HepG2 (cell line): Measurements from ENCODE around the gene ZNF318. TPM values are rescaled to one million over a fixed set of nuclear protein-coding genes. Genes with fewer than 3 reads are reported as not detected.

Experiments
- ADNP ChIP-seq: sonication (generic); formaldehyde crosslinking; IDR thresholded peaks from 2 replicates; pipeline ENCODE4 v1.4.0; 2020; ENCODE audit warnings: missing genetic modification reagents
- CHD4 ChIP-seq: fragments of 200-600 bp; sonication (generic); IDR thresholded peaks from 2 replicates; pipeline ENCODE4 v1.7.0; 2017; ENCODE audit warnings: mild to moderate bottlenecking, low read length, borderline replicate concordance
- FOXK1 ChIP-seq: sonication (generic); formaldehyde crosslinking; IDR thresholded peaks from 2 replicates; pipeline ENCODE4 v1.4.0; 2020; ENCODE audit warnings: low read depth, missing genetic modification reagents, borderline replicate concordance
- HOXA3 ChIP-seq: sonication (generic); formaldehyde crosslinking; IDR thresholded peaks from 2 replicates; pipeline ENCODE4 v1.5.0; 2020; ENCODE audit warnings: missing genetic modification reagents
- KAT8 ChIP-seq: IDR thresholded peaks from 2 replicates; pipeline ENCODE4 v1.6.1; 2016; ENCODE audit warnings: missing genetic modification reagents, missing compliant biosample characterization
- KLF11 ChIP-seq: IDR thresholded peaks from 2 replicates; pipeline ENCODE4 v1.6.1; 2016; ENCODE audit warnings: missing compliant biosample characterization
- MIXL1 ChIP-seq: IDR thresholded peaks from 2 replicates; pipeline ENCODE4 v1.6.1; 2016
- NCOR1 ChIP-seq: fragments of 200-600 bp; sonication (generic); IDR thresholded peaks from 2 replicates; pipeline ENCODE4 v1.7.0; 2017; ENCODE audit warnings: antibody characterized with exemption, low read length, borderline replicate concordance
- PLRG1 ChIP-seq: fragments of 450-650 bp; conservative IDR thresholded peaks from 2 replicates; pipeline ENCODE4 v1.6.1; 2016
- RARA ChIP-seq: IDR thresholded peaks from 2 replicates; pipeline ENCODE4 v1.6.1; 2016; ENCODE audit warnings: missing genetic modification reagents, missing compliant biosample characterization
- RFXANK ChIP-seq: IDR thresholded peaks from 2 replicates; pipeline ENCODE4 v1.6.1; 2016
- SP1 ChIP-seq, 2 experiments: fragments of 450-650 bp in 1 of 2; sonication (generic) in 1 of 2; formaldehyde crosslinking in 1 of 2; IDR thresholded peaks; 2 replicates each; pipeline versions ENCODE4 v1.4.0 to v1.6.1; 2016 to 2020; ENCODE audit warnings: missing genetic modification reagents in 1 of 2
- SP140L ChIP-seq: sonication (generic); formaldehyde crosslinking; IDR thresholded peaks from 2 replicates; pipeline ENCODE4 v1.4.0; 2020; ENCODE audit warnings: missing genetic modification reagents, borderline replicate concordance
- TARDBP ChIP-seq: sonication (generic); formaldehyde crosslinking; IDR thresholded peaks from 2 replicates; pipeline ENCODE4 v1.8.0; 2022; ENCODE audit warnings: mild to moderate bottlenecking, missing genetic modification reagents
- TEAD3 ChIP-seq: optimal IDR thresholded peaks from 2 replicates; pipeline ENCODE3; 2016; ENCODE audit warnings: borderline replicate concordance
- ZC3H13 ChIP-seq: sonication (generic); formaldehyde crosslinking; IDR thresholded peaks from 2 replicates; pipeline ENCODE4 v1.8.1; 2023; ENCODE audit warnings: mild to moderate bottlenecking, missing genetic modification reagents, moderate library complexity
- ZFAT ChIP-seq: sonication (generic); formaldehyde crosslinking; conservative IDR thresholded peaks from 2 replicates; pipeline ENCODE4 v1.8.1; 2023; ENCODE audit warnings: missing genetic modification reagents, inconsistent platforms
- ZMYM2 ChIP-seq: sonication (generic); formaldehyde crosslinking; IDR thresholded peaks from 2 replicates; pipeline ENCODE4 v1.8.0; 2022; ENCODE audit warnings: mild to moderate bottlenecking, missing genetic modification reagents
- ZNF264 ChIP-seq: sonication (generic); formaldehyde crosslinking; IDR thresholded peaks from 2 replicates; pipeline ENCODE4 v1.4.0; 2020; ENCODE audit warnings: missing genetic modification reagents
- ZNF441 ChIP-seq: sonication (generic); formaldehyde crosslinking; IDR thresholded peaks from 2 replicates; pipeline ENCODE4 v1.7.0; 2021; ENCODE audit warnings: missing genetic modification reagents, borderline replicate concordance
- ZNF556 ChIP-seq: sonication (generic); formaldehyde crosslinking; IDR thresholded peaks from 2 replicates; pipeline ENCODE4 v1.4.0; 2020; ENCODE audit warnings: mild to moderate bottlenecking, missing genetic modification reagents, borderline replicate concordance
- ZNF557 ChIP-seq: sonication (generic); formaldehyde crosslinking; IDR thresholded peaks from 2 replicates; pipeline ENCODE4 v1.4.0; 2020; ENCODE audit warnings: missing genetic modification reagents
- ZNF564 ChIP-seq: sonication (generic); formaldehyde crosslinking; IDR thresholded peaks from 2 replicates; pipeline ENCODE4 v1.8.1; 2023; ENCODE audit warnings: mild to moderate bottlenecking, missing genetic modification reagents
- ZNF678 ChIP-seq: sonication (generic); formaldehyde crosslinking; IDR thresholded peaks from 2 replicates; pipeline ENCODE4 v1.4.0; 2020; ENCODE audit warnings: mild to moderate bottlenecking, missing genetic modification reagents
- ZNF703 ChIP-seq: sonication (generic); formaldehyde crosslinking; IDR thresholded peaks from 2 replicates; pipeline ENCODE4 v1.5.1; 2020; ENCODE audit warnings: missing genetic modification reagents, mild to moderate bottlenecking, moderate library complexity, borderline replicate concordance
- ZNF776 ChIP-seq: sonication (generic); formaldehyde crosslinking; IDR thresholded peaks from 2 replicates; pipeline ENCODE4 v1.4.0; 2020; ENCODE audit warnings: mild to moderate bottlenecking, missing genetic modification reagents
- ZNF777 ChIP-seq: sonication (generic); formaldehyde crosslinking; IDR thresholded peaks from 2 replicates; pipeline ENCODE4 v1.4.0; 2020; ENCODE audit warnings: missing genetic modification reagents
- ZUFSP ChIP-seq: sonication (generic); formaldehyde crosslinking; IDR thresholded peaks from 2 replicates; pipeline ENCODE4 v1.9.0; 2021; ENCODE audit warnings: missing genetic modification reagents, mild to moderate bottlenecking, borderline replicate concordance
- polyA plus RNA-seq, 8 experiments: library from polyadenylated mRNA; depleted of rRNA in 3 of 8; stranded (reverse) in 7 of 8; unstranded in 1 of 8; fragments of >200 nt; fragmentation: Illumina TruSeq in 4 of 8; extraction: Trizol in 4 of 8; gene quantifications; 2 replicates each; pipeline versions ENCODE4 v1.2.1 to v1.2.3, GENCODE V29; 2011 to 2016; ENCODE audit warnings: low read depth in 4 of 8, missing spikeins in 1 of 8, mixed read lengths in 1 of 8; ENCODE audit not compliant: insufficient read depth in 1 of 8
- total RNA-seq, 5 experiments: library from RNA; depleted of rRNA; stranded (reverse); fragments of >200 nt; fragmentation: Illumina TruSeq; extraction: Trizol; gene quantifications; 2 replicates each; pipeline ENCODE4 v1.2.3, GENCODE V29; 2016; ENCODE audit warnings: low read depth in 1 of 5
- TF ChIP-seq, protein P1 (sequence below): sonication (generic); formaldehyde crosslinking; IDR thresholded peaks from 2 replicates; pipeline ENCODE4 v1.5.0; 2020; ENCODE audit warnings: missing genetic modification reagents, mild to moderate bottlenecking, borderline replicate concordance

ZNF318 gene
- total and polyA plus RNA-seq, 2 of the 13 experiments (the other 11 are each of a cell fraction or from before 2014, with no cell fraction given), result 13.0 to 14.5 TPM

DNA sequence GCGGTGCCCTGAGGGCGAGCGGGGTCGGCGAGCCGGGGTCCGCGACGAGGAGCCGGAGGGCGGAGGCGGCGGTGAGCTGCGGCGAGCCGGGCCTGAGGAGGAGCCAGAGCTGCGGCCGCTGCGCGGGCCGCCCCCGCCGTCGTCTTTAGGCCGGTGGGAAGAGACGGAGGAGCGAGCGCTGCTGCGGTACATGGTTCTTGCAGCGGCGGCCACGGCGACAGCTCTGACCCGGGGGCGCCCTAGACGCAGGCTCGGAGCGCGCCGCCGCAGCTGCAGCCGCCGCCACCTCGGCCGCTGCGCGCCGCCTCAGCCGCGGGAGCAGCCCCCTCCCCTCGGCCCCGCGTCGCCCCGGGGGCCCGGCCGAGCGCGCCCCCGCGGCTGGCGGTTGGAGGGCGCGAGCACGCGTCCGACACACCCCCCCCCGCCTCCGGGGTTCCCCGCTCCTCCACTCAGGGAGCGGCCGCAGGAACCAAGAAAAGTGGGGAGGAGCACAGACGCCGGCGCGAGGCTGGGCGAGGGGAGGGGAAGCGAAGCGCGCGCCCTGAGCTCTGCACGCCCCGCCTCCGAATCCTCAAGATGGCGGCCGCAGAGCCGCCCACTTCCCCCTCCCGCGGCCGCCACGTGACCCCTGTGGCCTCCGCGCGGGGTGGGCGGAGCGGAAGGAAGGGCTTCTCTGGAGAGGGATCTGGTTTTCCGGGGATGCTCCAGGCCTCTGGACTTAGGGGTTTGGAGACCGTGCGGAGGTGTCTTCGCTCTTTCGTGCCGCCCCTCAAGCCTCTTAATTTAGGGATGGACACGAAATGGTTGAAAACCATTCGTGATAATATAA, at the start of gene ZNF318 (continued):
- TF ChIP-seq RFXANK (0 out of 2 replicates have a peak, but pooled peaks have one; percentile 45), ZNF777 (CRISPR knock-in tag) (peak; percentile 58), ZNF556 (CRISPR knock-in tag) (peak; percentile 20; the same call in 1 of the 2 replicates), ZNF776 (CRISPR knock-in tag) (0 out of 2 replicates have a peak, but pooled peaks have one; percentile 3), KLF11 (CRISPR knock-in tag) (0 out of 2 replicates have a peak, but pooled peaks have one; percentile 46), ZNF557 (CRISPR knock-in tag) (no peak), TARDBP (peak; percentile 57; the same call in 1 of the 2 replicates), HOXA3 (CRISPR knock-in tag) (peak; percentile 97), SP1 (IDR thresholded peaks at IDR 0.05) (no peak), SP1 (CRISPR knock-in tag; IDR thresholded peaks at IDR 0.05) (peak; percentile 74), CHD4 (peak; percentile 44; the same call in 1 of the 2 replicates), PLRG1 (no peak), ZNF264 (CRISPR knock-in tag) (0 out of 2 replicates have a peak, but pooled peaks have one; percentile 29), ZNF564 (CRISPR knock-in tag) (peak; percentile 72), MIXL1 (CRISPR knock-in tag) (no peak), SP140L (CRISPR knock-in tag) (no peak), TEAD3 (CRISPR knock-in tag) (peak; percentile 2), KAT8 (CRISPR knock-in tag) (peak; percentile 94), ZNF678 (no peak), ZMYM2 (CRISPR knock-in tag) (0 out of 2 replicates have a peak, but pooled peaks have one; percentile 36), ZNF703 (CRISPR knock-in tag) (no peak), RARA (CRISPR knock-in tag) (peak; percentile 64), FOXK1 (CRISPR knock-in tag) (peak; percentile 49), ADNP (no peak), ZC3H13 (no peak), ZUFSP (CRISPR knock-in tag) (no peak), ZNF441 (CRISPR knock-in tag) (no peak), NCOR1 (no peak; the same call in 1 of the 2 replicates), ZFAT (CRISPR knock-in tag) (no peak)
- TF ChIP-seq, protein P1, sequence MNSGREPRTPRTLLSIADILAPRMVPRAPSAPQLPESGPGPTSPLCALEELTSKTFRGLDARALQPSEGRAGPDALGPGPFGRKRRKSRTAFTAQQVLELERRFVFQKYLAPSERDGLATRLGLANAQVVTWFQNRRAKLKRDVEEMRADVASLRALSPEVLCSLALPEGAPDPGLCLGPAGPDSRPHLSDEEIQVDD (CRISPR knock-in tag), result no peak
